ENCODE data around the gene PRPS1.
"Not testable (repeated sequence)": the region's sequence is repeated elsewhere in the genome, so short reads cannot be mapped to it uniquely, and the experiment has no call there.

The PRPS1 gene

GRCh38 chrX:107627838-107628661 is at the start of gene PRPS1:
Gene PRPS1 (plus strand): TSS chrX:107628510. CDS start chrX:107628629, 119 bp downstream.
- DNase-seq (ENCODE audit: low read depth in 2 of 2) = peak; percentile 83 to 85

DNA sequence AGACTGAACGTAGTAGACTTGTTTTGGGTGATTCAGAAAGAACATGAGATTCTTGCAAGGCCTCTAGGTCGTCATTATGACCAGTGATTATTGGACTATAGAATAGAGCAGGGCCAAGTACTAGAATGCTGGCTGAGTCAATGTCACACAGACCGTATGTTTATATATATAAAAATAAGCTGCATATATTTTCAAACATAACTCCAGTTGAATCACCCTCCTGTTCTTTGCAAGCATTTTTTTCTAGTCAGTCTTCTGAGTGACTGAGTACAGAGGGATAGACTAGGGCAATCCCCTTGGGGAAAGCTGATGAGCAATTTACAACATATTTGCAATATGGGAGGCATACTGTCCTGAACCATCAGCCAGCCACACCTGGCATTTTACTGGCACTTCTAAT is 48.4 kb upstream of the PRPS1 start:
- DNase-seq (ENCODE audit: low read depth in 2 of 2) = no peak

- no peak for DNase-seq (ENCODE audit: low read depth in 2 of 2)
Measured at GRCh38 chrX:107581923-107582322, 46.4 kb upstream of the PRPS1 start.

GRCh38 chrX:107589243-107589642 is 39.1 kb upstream of the PRPS1 start:
- DNase-seq (ENCODE audit: low read depth in 2 of 2) = no peak

DNA sequence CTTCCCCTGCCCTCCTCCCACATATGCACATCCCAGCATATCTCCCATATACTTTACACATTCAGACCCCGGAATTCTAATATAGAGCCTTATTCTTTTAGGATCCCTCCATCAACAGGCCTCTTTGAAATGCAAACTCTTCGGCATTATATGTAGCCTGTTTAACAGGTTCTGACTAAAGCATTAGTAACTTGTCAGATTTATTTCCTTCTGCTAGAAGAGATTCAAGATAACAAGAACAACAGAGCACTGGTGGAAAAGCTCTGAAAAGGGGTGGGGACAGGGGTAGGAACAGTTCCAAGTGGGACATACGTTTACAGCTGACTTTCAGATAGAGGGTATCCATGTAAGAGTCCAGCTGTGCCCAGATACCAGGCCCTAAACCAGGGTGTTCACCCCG is 31.7 kb upstream of the PRPS1 start:
- no peak for DNase-seq (ENCODE audit: low read depth in 2 of 2)

DNA sequence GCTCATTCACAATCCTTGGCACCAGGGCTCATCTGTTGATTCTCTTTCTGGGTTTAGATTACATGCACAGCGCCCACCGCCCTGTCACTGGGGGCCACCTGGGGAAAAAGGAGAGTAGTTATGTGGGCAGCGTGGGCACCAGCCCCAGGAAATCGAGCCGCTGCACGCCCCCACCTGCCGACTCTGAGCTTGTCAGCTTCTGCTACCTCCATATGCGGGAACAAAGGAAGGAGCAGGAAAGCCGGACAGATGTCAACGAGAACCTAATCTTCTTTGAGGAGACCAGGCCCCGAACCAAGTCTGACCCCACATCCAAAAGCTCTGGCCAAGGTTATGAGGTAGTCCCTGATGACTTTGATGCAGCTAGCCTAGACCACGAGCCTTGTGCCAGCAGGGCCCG is 31.0 kb upstream of the PRPS1 start:
- DNase-seq (ENCODE audit: low read depth in 2 of 2) = no peak

- DNase-seq (ENCODE audit: low read depth in 2 of 2) = no peak
Measured at GRCh38 chrX:107597791-107598190, 30.5 kb upstream of the PRPS1 start.

GRCh38 chrX:107599450-107599861 is 28.9 kb upstream of the PRPS1 start:
- DNase-seq (ENCODE audit: low read depth in 2 of 2) = no peak

DNA sequence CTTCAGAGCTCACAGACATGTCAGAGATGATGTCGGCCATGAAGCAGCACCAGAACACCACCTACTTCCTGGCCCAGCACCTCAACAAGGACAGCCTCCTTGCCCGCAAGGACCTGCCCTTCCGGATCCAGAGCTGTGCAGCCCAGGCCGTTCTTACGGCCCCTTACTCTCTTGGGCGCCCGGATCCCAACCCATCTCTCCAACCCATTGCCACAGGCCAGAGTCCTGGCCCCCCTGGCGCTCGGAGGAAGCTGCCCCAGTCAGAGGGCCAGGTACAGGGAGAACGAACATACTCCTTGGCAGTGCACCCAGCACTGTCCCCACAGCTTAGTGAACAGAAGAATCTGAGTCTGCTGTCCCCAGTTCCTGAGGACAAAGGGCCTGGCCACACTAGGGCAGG is 27.9 kb upstream of the PRPS1 start:
- DNase-seq (ENCODE audit: low read depth in 2 of 2) = no peak

- DNase-seq (ENCODE audit: low read depth in 2 of 2) = no peak
Measured at GRCh38 chrX:107601326-107601725, 27.0 kb upstream of the PRPS1 start.

- no peak for DNase-seq (ENCODE audit: low read depth in 2 of 2)
Measured at GRCh38 chrX:107601759-107602158, 26.6 kb upstream of the PRPS1 start.

DNA sequence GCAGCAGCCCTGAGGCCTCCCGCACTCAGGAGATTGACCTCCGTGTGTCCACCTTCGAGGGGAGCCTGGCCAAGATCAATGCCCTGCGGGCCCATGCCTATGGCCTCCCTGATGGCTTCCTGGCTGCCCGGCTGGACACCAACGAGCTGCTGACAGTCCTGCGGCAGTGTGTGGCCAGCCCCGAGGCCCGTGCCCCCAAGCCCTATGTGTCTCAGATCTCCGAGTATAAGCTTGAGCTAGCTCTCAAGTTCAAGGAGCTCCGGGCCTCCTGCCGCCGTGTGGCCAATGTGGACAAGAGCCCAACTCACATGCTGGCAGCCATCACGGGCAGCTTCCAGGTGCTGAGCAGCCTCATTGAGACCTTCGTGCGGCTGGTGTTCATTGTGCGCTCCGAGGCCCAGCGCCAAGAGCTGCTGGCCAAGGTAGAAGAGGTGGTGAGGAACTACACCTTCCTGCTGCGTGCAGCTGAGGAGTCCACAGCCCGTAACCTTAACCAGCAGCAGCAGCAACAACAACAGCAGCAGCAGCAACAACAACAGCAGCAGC is 25.5 kb upstream of the PRPS1 start:
- DNase-seq (ENCODE audit: low read depth in 2 of 2) = no peak

- DNase-seq (ENCODE audit: low read depth in 2 of 2) = no peak
Measured at GRCh38 chrX:107603429-107604159, 24.7 kb upstream of the PRPS1 start.

GRCh38 chrX:107609061-107609460 is 19.2 kb upstream of the PRPS1 start:
- DNase-seq (ENCODE audit: low read depth in 2 of 2) = not testable (repeated sequence)

- DNase-seq (ENCODE audit: low read depth in 2 of 2) = no peak
Measured at GRCh38 chrX:107610667-107611066, 17.6 kb upstream of the PRPS1 start.

DNA sequence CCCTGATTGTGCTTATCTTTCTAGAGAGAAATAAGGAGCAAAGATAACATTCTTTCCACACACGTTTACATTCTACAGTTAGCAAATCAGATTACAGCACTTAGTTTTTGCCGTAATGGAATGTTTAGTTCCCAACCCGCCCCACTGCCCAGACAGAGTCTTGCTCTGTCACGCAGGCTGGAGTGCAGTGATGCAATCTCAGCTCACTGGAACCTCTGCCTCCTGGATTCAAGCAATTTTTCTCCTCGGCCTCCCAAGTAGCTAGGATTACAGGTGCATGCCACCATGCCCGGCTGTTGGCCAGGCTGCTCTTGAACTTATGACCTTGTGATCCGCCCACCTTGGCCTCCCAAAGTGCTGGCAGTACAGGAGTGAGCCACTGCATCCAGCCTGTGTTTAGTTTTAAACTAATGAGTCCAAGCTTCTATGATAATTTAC is 8.4 kb upstream of the PRPS1 start:
- no peak for DNase-seq (ENCODE audit: low read depth in 2 of 2)

GRCh38 chrX:107624893-107625292 is 3.4 kb upstream of the PRPS1 start:
- no peak for DNase-seq (ENCODE audit: low read depth in 2 of 2)

DNA sequence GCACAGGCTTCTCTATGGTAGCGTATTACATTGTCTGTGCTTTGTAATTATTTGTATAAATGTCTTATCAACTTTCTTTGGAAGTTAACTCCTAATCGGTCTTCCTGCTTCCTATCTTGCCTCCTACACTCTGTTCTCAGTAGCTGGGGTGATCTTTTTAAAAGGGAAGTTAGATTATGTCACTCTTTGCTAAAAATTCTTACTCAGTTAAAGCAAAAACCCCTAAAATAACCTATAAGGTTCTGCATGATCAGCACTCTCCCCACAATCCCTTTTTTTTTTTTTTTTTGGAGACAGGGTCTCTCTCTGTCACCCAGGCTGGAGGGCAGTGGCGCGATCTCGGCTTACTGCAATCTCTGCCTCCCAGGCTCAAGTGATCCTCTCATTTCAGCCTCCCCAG is 2.6 kb upstream of the PRPS1 start:
- DNase-seq (ENCODE audit: low read depth in 2 of 2) = no peak

DNA sequence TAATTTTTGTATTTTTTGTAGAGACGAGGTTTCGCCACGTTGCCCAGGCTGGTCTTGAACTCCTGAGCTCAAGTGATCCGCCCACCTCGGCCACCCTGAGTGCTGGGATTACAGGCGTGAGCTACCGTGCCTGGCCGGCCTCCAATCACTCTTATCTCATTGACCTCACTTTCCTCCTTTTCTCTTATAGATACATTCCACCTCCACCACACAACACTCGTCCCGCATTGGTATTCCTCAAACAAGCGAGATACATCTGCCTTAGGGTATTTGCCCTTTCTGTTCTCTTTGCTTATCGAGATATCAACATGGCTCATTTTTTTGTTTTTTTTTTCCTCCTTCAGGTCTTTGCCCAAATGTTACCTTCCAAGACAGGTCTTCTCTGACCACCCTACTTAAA is 1.8 kb upstream of the PRPS1 start:
- DNase-seq (ENCODE audit: low read depth in 2 of 2) = no peak

DNA sequence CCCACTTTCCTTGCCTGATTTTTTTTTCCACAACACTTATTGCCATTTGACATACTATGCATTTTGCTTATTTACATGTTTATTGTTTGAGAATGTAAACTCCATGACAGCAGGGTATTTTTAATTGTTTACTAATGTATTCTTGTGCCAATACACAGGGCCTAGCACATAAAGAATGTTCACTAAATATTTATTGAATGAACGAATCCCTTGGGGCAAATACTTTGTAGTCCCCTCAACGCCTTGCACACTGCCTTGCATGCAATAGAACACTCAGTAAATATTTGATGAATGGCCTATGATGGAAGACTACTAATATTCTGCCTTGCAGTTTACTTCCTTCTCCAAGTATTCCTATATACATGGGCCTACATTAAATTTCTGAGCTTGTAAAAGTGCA is 1.4 kb upstream of the PRPS1 start:
- no peak for DNase-seq (ENCODE audit: low read depth in 2 of 2)

GRCh38 chrX:107628662-107629539 is 591 bp downstream of the PRPS1 start:
- no peak for DNase-seq (ENCODE audit: low read depth in 2 of 2)

- no peak for DNase-seq (ENCODE audit: low read depth in 2 of 2)
Measured at GRCh38 chrX:107629540-107629909, 1.2 kb downstream of the PRPS1 start.
